ENCODE results near the gene TGM2.

DNA sequence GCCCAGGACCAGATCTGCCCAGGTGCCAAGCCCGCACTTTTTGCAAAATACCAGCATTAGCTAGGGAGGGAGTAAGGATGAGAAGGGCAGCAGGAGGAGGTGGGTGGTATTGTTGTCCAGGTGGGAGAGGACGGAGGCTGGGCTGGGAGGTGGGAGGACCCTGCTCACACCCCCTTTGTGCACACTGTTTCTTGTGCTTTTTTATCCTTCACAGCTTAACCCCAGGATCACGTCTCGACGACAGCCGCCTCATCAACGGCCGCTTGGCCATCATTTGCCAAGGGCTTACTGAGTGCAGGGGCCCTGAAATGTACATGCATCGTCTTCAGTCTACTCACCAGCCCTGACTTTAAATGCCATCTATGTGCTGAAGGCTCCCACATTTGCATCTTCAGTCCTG is 12.1 kb upstream of the TGM2 start:
- TF ChIP-seq POLR2A (IDR thresholded peaks at IDR 0.05; ENCODE audit: low read depth, low read length) (no peak), EZH2 (IDR thresholded peaks at IDR 0.05; ENCODE audit: borderline replicate concordance, low read depth, low read length, severe bottlenecking) (no peak)
- TF ChIP-seq, protein P1, sequence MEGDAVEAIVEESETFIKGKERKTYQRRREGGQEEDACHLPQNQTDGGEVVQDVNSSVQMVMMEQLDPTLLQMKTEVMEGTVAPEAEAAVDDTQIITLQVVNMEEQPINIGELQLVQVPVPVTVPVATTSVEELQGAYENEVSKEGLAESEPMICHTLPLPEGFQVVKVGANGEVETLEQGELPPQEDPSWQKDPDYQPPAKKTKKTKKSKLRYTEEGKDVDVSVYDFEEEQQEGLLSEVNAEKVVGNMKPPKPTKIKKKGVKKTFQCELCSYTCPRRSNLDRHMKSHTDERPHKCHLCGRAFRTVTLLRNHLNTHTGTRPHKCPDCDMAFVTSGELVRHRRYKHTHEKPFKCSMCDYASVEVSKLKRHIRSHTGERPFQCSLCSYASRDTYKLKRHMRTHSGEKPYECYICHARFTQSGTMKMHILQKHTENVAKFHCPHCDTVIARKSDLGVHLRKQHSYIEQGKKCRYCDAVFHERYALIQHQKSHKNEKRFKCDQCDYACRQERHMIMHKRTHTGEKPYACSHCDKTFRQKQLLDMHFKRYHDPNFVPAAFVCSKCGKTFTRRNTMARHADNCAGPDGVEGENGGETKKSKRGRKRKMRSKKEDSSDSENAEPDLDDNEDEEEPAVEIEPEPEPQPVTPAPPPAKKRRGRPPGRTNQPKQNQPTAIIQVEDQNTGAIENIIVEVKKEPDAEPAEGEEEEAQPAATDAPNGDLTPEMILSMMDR (IDR thresholded peaks at IDR 0.05; ENCODE audit: extremely low read depth in 1 of 2, insufficient read depth in 1 of 2, low read depth in 1 of 2, low read length in 2 of 2): no peak
